Measurements from ENCODE around the gene TXK.

The TXK gene

DNA sequence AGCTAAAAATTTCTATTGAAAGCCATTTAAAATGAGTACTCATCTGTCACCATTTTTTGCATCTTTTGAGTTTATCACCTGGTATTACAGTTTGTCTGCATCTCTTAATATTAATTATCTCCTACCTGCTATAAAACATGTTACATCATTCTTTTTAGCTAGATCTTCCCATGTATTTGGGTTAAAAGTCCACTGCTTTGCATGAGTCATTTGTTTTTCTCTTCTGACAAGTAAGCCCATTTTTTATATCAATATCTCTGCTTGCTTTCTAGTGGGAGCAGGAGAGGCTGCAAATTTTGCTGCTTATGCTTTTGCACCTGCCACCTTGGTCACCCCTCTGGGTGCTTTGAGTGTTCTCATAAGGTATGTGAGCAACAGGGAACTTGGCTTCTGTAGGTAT, 101.3 kb downstream of the TXK start:
- Histone ChIP-seq H3K4me3 (ENCODE audit: low read depth in 1 of 2, low read length in 2 of 2) (no peak overlapping the region), H3K9me3 (ENCODE audit: control insufficient read depth in 1 of 2, low read length in 2 of 2) (no peaks in the 10 kb centered on the region), H3K9ac (ENCODE audit: low read depth in 1 of 2, low read length in 2 of 2) (no peak overlapping the region), H3K4me1 (ENCODE audit: control insufficient read depth in 1 of 2, insufficient read depth in 2 of 2, low read length in 2 of 2) (peaks cover 8 to 18% of the 10 kb centered on the region in 2 donors), H3K27me3 (ENCODE audit: control insufficient read depth in 1 of 2, insufficient read depth in 2 of 2, low read length in 2 of 2) (no peaks in the 10 kb centered on the region), H3K36me3 (ENCODE audit: control insufficient read depth in 1 of 2, insufficient read depth in 2 of 2, low read length in 2 of 2) (peaks cover 0 to 4% of the 10 kb centered on the region in 2 donors), H3K27ac (ENCODE audit: low read depth, low read length) (no peak overlapping the region)

DNA sequence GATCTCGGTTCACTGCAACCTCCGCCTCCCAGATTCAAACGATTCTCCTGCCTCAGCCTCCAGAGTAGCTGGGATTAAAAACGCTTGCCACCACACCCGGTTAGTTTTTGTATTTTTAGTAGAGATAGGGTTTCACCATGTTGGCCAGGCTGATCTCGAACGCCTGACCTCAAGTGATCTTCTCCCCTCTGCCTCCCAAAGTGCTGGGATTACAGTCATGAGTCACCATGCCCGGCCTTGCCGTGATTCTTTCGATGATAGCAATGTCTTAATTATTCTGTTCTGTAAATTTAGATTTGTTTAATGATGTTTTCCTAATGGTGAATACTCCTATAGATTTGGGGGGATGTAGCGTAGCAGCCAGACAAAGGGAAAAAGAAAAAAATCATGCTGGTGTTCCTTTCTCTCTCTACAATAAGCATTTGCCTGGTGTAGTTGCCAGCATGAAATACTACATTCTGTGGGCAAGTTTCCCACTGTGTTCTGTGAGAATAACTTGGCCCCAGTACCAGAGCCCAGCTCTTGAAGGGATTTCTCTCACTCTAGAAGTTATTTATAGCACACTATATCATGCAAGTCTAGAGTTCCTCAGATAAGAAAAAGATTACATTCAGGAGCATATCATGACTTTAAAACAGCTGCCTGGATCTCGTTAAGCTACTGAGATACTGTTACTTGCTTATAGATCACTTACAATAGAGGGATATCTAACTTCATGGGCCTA, 102.1 kb downstream of the TXK start:
- Histone ChIP-seq H3K9me3 (ENCODE audit: control insufficient read depth in 1 of 2, low read length in 2 of 2) (no peaks in the 10 kb centered on the region), H3K4me3 (ENCODE audit: low read depth in 1 of 2, low read length in 2 of 2) (no peak overlapping the region), H3K27ac (ENCODE audit: low read depth, low read length) (no peak overlapping the region), H3K4me1 (ENCODE audit: control insufficient read depth in 1 of 2, insufficient read depth in 2 of 2, low read length in 2 of 2) (peaks cover 8 to 18% of the 10 kb centered on the region in 2 donors), H3K27me3 (ENCODE audit: control insufficient read depth in 1 of 2, insufficient read depth in 2 of 2, low read length in 2 of 2) (no peaks in the 10 kb centered on the region), H3K36me3 (ENCODE audit: control insufficient read depth in 1 of 2, insufficient read depth in 2 of 2, low read length in 2 of 2) (peaks cover 0 to 10% of the 10 kb centered on the region in 2 donors), H3K9ac (ENCODE audit: low read depth in 1 of 2, low read length in 2 of 2) (no peak overlapping the region)

DNA sequence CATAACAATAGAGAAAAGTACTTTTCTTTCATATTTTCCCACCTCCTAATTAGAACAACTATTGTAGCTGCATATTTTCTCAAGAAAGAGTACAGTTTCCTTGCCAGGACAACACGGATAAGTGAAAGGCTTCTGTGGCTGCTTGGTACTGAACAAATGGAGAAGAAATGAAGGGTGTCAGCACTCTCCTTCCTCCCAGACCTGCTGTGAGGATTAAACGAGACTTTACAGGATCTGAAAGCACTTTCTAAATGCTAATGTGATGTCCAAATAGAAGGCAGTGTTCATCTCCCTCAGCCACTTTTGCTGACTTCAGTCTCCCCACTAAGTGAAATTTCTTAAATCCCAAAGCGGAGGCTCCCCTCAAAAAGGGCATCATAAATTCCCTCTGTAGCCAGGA, 103.6 kb downstream of the TXK start:
- Histone ChIP-seq H3K36me3 (ENCODE audit: control insufficient read depth in 1 of 2, insufficient read depth in 2 of 2, low read length in 2 of 2) (peaks cover 2 to 12% of the 10 kb centered on the region in 2 donors), H3K27me3 (ENCODE audit: control insufficient read depth in 1 of 2, insufficient read depth in 2 of 2, low read length in 2 of 2) (no peaks in the 10 kb centered on the region), H3K27ac (ENCODE audit: low read depth, low read length) (no peak overlapping the region), H3K9ac (ENCODE audit: low read depth in 1 of 2, low read length in 2 of 2) (no peak overlapping the region), H3K9me3 (ENCODE audit: control insufficient read depth in 1 of 2, low read length in 2 of 2) (no peaks in the 10 kb centered on the region), H3K4me3 (ENCODE audit: low read depth in 1 of 2, low read length in 2 of 2) (no peak overlapping the region), H3K4me1 (ENCODE audit: control insufficient read depth in 1 of 2, insufficient read depth in 2 of 2, low read length in 2 of 2) (peaks cover 8 to 18% of the 10 kb centered on the region in 2 donors)

DNA sequence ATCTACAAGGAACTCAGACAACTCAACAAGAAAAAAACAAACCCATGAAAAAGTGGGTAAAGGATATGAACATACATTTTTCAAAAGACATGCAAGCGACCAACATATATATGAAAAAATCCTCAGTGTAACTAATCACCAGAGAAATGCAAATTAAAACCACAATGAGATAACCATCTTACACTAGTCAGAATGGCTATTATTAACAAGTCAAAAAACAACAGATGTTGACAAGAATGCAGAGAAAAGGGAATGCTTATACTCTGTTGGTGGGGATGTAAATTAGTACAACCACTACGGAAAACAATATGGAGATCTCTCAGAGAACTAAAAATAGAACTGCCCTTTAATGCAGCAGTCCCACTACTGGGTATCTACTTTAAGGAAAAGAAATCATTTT, 105.4 kb downstream of the TXK start:
- Histone ChIP-seq H3K9me3 (ENCODE audit: control insufficient read depth in 1 of 2, low read length in 2 of 2) (no peaks in the 10 kb centered on the region), H3K27ac (ENCODE audit: low read depth, low read length) (no peak overlapping the region), H3K9ac (ENCODE audit: low read depth in 1 of 2, low read length in 2 of 2) (no peak overlapping the region)

DNA sequence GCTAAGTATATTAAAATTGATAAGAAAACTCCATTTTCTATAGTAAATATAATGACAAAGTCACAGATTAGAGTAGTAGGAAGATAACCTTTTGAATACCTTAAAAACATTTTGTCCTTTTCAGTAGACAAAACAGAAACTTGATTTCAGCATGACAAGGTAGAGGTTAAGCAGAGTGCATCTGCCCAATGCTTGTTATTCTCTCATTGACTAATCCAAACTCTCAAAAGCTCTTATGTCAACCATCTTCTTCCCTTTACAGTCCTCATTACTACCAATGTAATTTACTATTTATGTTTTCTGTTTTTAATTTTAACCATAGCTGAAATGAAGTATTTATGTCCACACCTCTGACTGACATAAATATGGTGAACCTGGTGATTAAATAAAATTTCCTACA, 106.4 kb downstream of the TXK start:
- peaks cover 3 to 9% of the 10 kb centered on the region in 2 donors for H3K4me1 ChIP-seq (ENCODE audit: control insufficient read depth in 1 of 2, insufficient read depth in 2 of 2, low read length in 2 of 2)
- H3K9ac ChIP-seq (ENCODE audit: low read depth in 1 of 2, low read length in 2 of 2): no peak overlapping the region
- H3K36me3 ChIP-seq (ENCODE audit: control insufficient read depth in 1 of 2, insufficient read depth in 2 of 2, low read length in 2 of 2): peaks cover 2 to 19% of the 10 kb centered on the region in 2 donors
- no peaks in the 10 kb centered on the region for H3K27me3 ChIP-seq (ENCODE audit: control insufficient read depth in 1 of 2, insufficient read depth in 2 of 2, low read length in 2 of 2)
- H3K9me3 ChIP-seq (ENCODE audit: control insufficient read depth in 1 of 2, low read length in 2 of 2): no peaks in the 10 kb centered on the region
- H3K4me3 ChIP-seq (ENCODE audit: low read depth in 1 of 2, low read length in 2 of 2): no peak overlapping the region
- no peak overlapping the region for H3K27ac ChIP-seq (ENCODE audit: low read depth, low read length)

More for the DNA sequence above, 105.4 kb downstream of the TXK start:
- peaks cover 8 to 18% of the 10 kb centered on the region in 2 donors for H3K4me1 ChIP-seq (ENCODE audit: control insufficient read depth in 1 of 2, insufficient read depth in 2 of 2, low read length in 2 of 2)
- H3K36me3 ChIP-seq (ENCODE audit: control insufficient read depth in 1 of 2, insufficient read depth in 2 of 2, low read length in 2 of 2): peaks cover 2 to 19% of the 10 kb centered on the region in 2 donors
- no peak overlapping the region for H3K4me3 ChIP-seq (ENCODE audit: low read depth in 1 of 2, low read length in 2 of 2)
- H3K27me3 ChIP-seq (ENCODE audit: control insufficient read depth in 1 of 2, insufficient read depth in 2 of 2, low read length in 2 of 2): no peaks in the 10 kb centered on the region

DNA sequence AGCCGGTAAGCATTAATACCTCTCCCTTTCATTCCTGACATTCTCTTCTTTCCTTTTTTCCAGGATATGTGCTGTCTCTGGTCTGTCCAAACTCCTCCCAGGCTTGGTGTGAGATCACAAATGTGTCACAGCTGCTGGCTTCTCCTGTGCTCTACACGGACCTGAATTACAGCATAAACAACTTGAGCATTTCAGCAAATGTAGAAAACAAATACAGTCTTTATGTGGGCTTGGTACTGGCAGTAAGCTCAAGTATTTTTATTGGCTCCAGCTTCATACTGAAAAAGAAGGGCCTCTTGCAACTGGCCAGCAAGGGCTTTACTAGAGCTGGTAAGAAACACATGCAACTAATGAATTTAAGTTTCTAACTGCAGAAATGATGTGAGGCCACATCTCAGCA, 109.0 kb downstream of the TXK start:
- Histone ChIP-seq H3K4me1 (ENCODE audit: control insufficient read depth in 1 of 2, insufficient read depth in 2 of 2, low read length in 2 of 2) (peaks cover 6 to 14% of the 10 kb centered on the region in 2 donors), H3K36me3 (ENCODE audit: control insufficient read depth in 1 of 2, insufficient read depth in 2 of 2, low read length in 2 of 2) (peaks cover 2 to 19% of the 10 kb centered on the region in 2 donors), H3K4me3 (ENCODE audit: low read depth in 1 of 2, low read length in 2 of 2) (no peak overlapping the region), H3K9me3 (ENCODE audit: control insufficient read depth in 1 of 2, low read length in 2 of 2) (no peaks in the 10 kb centered on the region), H3K27ac (ENCODE audit: low read depth, low read length) (no peak overlapping the region), H3K27me3 (ENCODE audit: control insufficient read depth in 1 of 2, insufficient read depth in 2 of 2, low read length in 2 of 2) (peaks cover 0 to 2% of the 10 kb centered on the region in 2 donors), H3K9ac (ENCODE audit: low read depth in 1 of 2, low read length in 2 of 2) (no peak overlapping the region)

DNA sequence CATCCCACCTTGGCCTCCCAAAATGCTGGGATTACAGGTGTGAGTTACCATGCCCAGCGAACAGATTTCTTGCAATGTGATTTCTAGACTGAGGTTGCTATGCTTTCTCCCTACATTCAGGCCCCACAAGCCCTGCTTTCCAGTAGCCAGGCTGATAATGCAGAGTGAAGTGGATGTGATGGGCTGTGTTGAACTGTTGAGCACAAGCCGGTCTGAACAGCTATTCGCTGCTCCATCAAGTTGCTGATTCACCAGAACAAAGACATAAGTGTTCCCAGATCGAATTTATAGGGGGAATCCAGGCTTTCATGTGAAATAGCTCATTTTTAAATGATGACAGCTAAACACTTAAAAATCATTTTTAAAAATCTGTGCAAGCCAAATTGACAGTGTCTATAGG, 109.5 kb downstream of the TXK start:
- H3K9ac ChIP-seq (ENCODE audit: low read depth in 1 of 2, low read length in 2 of 2): no peak overlapping the region
- H3K27ac ChIP-seq (ENCODE audit: low read depth, low read length): no peak overlapping the region
- H3K9me3 ChIP-seq (ENCODE audit: control insufficient read depth in 1 of 2, low read length in 2 of 2): no peaks in the 10 kb centered on the region
- H3K4me3 ChIP-seq (ENCODE audit: low read depth in 1 of 2, low read length in 2 of 2): no peak overlapping the region
- peaks cover 2 to 19% of the 10 kb centered on the region in 2 donors for H3K36me3 ChIP-seq (ENCODE audit: control insufficient read depth in 1 of 2, insufficient read depth in 2 of 2, low read length in 2 of 2)
- H3K4me1 ChIP-seq (ENCODE audit: control insufficient read depth in 1 of 2, insufficient read depth in 2 of 2, low read length in 2 of 2): peaks cover 8 to 15% of the 10 kb centered on the region in 2 donors
- H3K27me3 ChIP-seq (ENCODE audit: control insufficient read depth in 1 of 2, insufficient read depth in 2 of 2, low read length in 2 of 2): peaks cover 0 to 6% of the 10 kb centered on the region in 2 donors

DNA sequence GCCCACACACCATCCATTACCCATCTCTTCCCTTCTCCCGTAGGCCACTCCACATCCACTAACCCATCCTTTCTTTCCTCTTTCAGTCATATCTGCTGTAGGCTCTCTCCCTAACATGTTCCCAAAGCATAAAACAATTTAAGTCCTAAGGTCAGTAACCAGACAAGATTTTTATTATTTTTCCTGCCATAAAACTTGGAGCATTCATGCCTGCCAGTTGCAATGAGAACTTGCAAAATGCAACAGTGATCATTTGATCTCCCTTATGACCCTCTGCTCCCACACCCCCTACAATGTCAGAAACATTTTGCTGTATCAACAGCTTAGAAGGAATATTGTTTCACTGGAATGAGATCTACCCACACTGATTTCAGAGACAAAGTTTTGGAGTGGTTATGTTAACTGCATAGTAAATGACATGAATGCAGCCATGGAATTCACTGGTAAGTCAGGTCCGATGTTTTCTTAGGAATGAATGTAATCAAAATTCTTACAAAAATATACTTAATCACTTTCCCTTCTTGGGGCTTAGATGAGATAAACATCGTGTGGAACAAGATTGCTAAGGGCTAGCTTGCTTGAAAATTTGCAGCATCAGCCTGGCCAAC, 111.8 kb downstream of the TXK start:
- Histone ChIP-seq H3K9me3 (ENCODE audit: control insufficient read depth in 1 of 2, low read length in 2 of 2) (no peaks in the 10 kb centered on the region), H3K4me1 (ENCODE audit: control insufficient read depth in 1 of 2, insufficient read depth in 2 of 2, low read length in 2 of 2) (peaks cover 15 to 21% of the 10 kb centered on the region in 2 donors), H3K27me3 (ENCODE audit: control insufficient read depth in 1 of 2, insufficient read depth in 2 of 2, low read length in 2 of 2) (peaks cover 0 to 6% of the 10 kb centered on the region in 2 donors), H3K27ac (ENCODE audit: low read depth, low read length) (no peak overlapping the region), H3K9ac (ENCODE audit: low read depth in 1 of 2, low read length in 2 of 2) (no peak overlapping the region), H3K36me3 (ENCODE audit: control insufficient read depth in 1 of 2, insufficient read depth in 2 of 2, low read length in 2 of 2) (peaks cover 2 to 14% of the 10 kb centered on the region in 2 donors), H3K4me3 (ENCODE audit: low read depth in 1 of 2, low read length in 2 of 2) (no peak overlapping the region)

DNA sequence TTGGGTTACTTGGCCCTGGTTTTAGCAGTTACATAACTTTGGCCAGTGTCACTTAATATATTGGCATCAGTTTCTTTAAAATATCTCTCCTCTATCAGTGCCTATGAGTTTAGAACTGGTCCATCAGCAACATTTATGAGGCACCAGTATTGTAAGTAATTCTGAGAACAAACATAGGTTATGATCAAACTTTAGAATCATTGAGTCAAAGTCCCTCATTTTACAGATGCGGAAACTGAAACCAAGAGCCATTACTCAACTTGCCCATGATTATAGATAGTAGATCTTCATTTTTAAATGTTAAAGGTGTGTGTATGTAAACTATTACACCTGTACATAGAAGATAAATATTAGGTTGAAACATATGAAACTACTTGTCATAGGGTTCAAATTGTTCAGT, 113.0 kb downstream of the TXK start:
- no peaks in the 10 kb centered on the region for H3K9me3 ChIP-seq (ENCODE audit: control insufficient read depth in 1 of 2, low read length in 2 of 2)
- peaks cover 17 to 21% of the 10 kb centered on the region in 2 donors for H3K4me1 ChIP-seq (ENCODE audit: control insufficient read depth in 1 of 2, insufficient read depth in 2 of 2, low read length in 2 of 2)
- no peak overlapping the region for H3K27ac ChIP-seq (ENCODE audit: low read depth, low read length)
- peaks cover 0 to 6% of the 10 kb centered on the region in 2 donors for H3K27me3 ChIP-seq (ENCODE audit: control insufficient read depth in 1 of 2, insufficient read depth in 2 of 2, low read length in 2 of 2)
- H3K9ac ChIP-seq (ENCODE audit: low read depth in 1 of 2, low read length in 2 of 2): no peak overlapping the region
- H3K36me3 ChIP-seq (ENCODE audit: control insufficient read depth in 1 of 2, insufficient read depth in 2 of 2, low read length in 2 of 2): peaks cover 2 to 12% of the 10 kb centered on the region in 2 donors
- no peak overlapping the region for H3K4me3 ChIP-seq (ENCODE audit: low read depth in 1 of 2, low read length in 2 of 2)

DNA sequence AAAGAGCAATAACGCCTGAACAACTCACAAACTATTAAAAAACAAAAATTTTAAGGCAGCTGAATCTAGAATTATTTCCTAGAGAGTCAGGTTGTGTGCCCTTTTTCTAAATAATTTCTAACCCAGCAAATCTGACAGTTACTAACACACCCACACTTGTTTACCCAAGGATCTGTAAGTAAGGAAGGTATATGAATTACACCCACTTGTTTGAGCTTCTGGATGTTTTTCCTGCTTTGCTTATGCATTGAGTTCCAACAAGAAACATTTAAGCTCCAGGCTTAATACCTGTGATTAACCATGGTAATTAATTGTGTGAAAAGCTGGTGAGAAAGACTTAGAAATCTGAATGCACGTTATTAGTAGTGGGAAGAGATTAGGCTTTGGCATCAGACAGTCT, 115.9 kb downstream of the TXK start:
- Histone ChIP-seq H3K4me3 (ENCODE audit: low read depth in 1 of 2, low read length in 2 of 2) (peak overlapping the region; percentile 87 to 92), H3K27me3 (ENCODE audit: control insufficient read depth in 1 of 2, insufficient read depth in 2 of 2, low read length in 2 of 2) (peaks cover 0 to 6% of the 10 kb centered on the region in 2 donors), H3K36me3 (ENCODE audit: control insufficient read depth in 1 of 2, insufficient read depth in 2 of 2, low read length in 2 of 2) (no peaks in the 10 kb centered on the region), H3K9me3 (ENCODE audit: control insufficient read depth in 1 of 2, low read length in 2 of 2) (no peaks in the 10 kb centered on the region), H3K4me1 (ENCODE audit: control insufficient read depth in 1 of 2, insufficient read depth in 2 of 2, low read length in 2 of 2) (peaks cover 19 to 21% of the 10 kb centered on the region in 2 donors), H3K9ac (ENCODE audit: low read depth in 1 of 2, low read length in 2 of 2) (no peak overlapping the region), H3K27ac (ENCODE audit: low read depth, low read length) (no peak overlapping the region)
